SU-DHL-6 (cell line): Measurements from ENCODE around the gene ANKIB1.

Source experiments
- H2AFZ ChIP-seq: fragments of 200-600 bp; sonication (generic); 2 replicates; pipeline ENCODE4 v1.6.1; 2014; ENCODE audit warnings: low read depth, mild to moderate bottlenecking, moderate library complexity, mixed read lengths, antibody characterized with exemption, low read length; ENCODE audit not compliant: severe bottlenecking
- H3F3A ChIP-seq: fragments of 200-600 bp; shearing (Covaris generic); 2 replicates; pipeline ENCODE4 v1.6.0; 2016; ENCODE audit warnings: antibody characterized with exemption, mild to moderate bottlenecking; ENCODE audit not compliant: insufficient read depth
- H3K27ac ChIP-seq: fragments of 200-600 bp; sonication (generic); 2 replicates; pipeline ENCODE4 v1.5.1; 2016; ENCODE audit warnings: low read depth, mild to moderate bottlenecking, low read length, moderate library complexity, mixed read lengths
- H3K27me3 ChIP-seq: fragments of 200-600 bp; sonication (generic), shearing (Covaris generic); 2 replicates; pipeline ENCODE4 v1.6.0; 2014; ENCODE audit warnings: mild to moderate bottlenecking, low read length
- H3K36me3 ChIP-seq: fragments of 200-600 bp; sonication (generic); 2 replicates; pipeline ENCODE4 v1.6.1; 2014; ENCODE audit warnings: mild to moderate bottlenecking, low read length, mixed read lengths
- H3K4me2 ChIP-seq: fragments of 300-600, 200-600 bp; shearing (Covaris generic), sonication (generic); 2 replicates; pipeline ENCODE4 v1.6.0; 2014; ENCODE audit warnings: low read length, low read depth, mild to moderate bottlenecking; ENCODE audit not compliant: poor library complexity, severe bottlenecking
- H3K4me3 ChIP-seq: fragments of 200-600 bp; sonication (generic); 2 replicates; pipeline ENCODE4 v1.5.1; 2014; ENCODE audit warnings: antibody characterized with exemption, low read length, mild to moderate bottlenecking, mixed read lengths; ENCODE audit not compliant: insufficient read depth, poor library complexity, severe bottlenecking
- H3K79me2 ChIP-seq: fragments of 200-600 bp; sonication (generic); 2 replicates; pipeline ENCODE4 v1.6.1; 2014; ENCODE audit warnings: mild to moderate bottlenecking, low read length, moderate library complexity; ENCODE audit not compliant: insufficient read depth
- H3K9ac ChIP-seq: fragments of 200-600 bp; sonication (generic); 2 replicates; pipeline ENCODE4 v1.7.0; 2014; ENCODE audit warnings: mild to moderate bottlenecking, low read length
- H3K9me2 ChIP-seq: fragments of 200-600 bp; sonication (generic); replicated peaks from 2 replicates; pipeline ENCODE4 v1.6.1; 2014; ENCODE audit warnings: low read length; ENCODE audit not compliant: insufficient read depth
- H3K9me3 ChIP-seq: fragments of 200-600 bp; sonication (generic); 2 replicates; pipeline ENCODE4 v1.6.1; 2014; ENCODE audit warnings: low read length, mixed read lengths; ENCODE audit not compliant: insufficient read depth
- H4K20me1 ChIP-seq: fragments of 200-600 bp; sonication (generic); 2 replicates; pipeline ENCODE4 v1.6.1; 2014; ENCODE audit warnings: low read depth, mild to moderate bottlenecking, antibody characterized with exemption, low read length, moderate library complexity, mixed read lengths
- EZH2phosphoT487 ChIP-seq: fragments of 200-600 bp; sonication (generic), shearing (Covaris generic); conservative IDR thresholded peaks from 2 replicates; pipeline ENCODE4 v1.6.1; 2018; ENCODE audit warnings: mild to moderate bottlenecking, antibody characterized with exemption, low read length, moderate library complexity, mixed read lengths
- TF ChIP-seq, protein P1 (sequence below): fragments of 200-600 bp; sonication (generic); IDR thresholded peaks from one replicate; pipeline ENCODE4 v1.5.1; 2017; ENCODE audit warnings: antibody characterized with exemption, mild to moderate bottlenecking, low read length, moderate library complexity; ENCODE audit not compliant: insufficient read depth, poor library complexity, severe bottlenecking

Gene ANKIB1, protein sequence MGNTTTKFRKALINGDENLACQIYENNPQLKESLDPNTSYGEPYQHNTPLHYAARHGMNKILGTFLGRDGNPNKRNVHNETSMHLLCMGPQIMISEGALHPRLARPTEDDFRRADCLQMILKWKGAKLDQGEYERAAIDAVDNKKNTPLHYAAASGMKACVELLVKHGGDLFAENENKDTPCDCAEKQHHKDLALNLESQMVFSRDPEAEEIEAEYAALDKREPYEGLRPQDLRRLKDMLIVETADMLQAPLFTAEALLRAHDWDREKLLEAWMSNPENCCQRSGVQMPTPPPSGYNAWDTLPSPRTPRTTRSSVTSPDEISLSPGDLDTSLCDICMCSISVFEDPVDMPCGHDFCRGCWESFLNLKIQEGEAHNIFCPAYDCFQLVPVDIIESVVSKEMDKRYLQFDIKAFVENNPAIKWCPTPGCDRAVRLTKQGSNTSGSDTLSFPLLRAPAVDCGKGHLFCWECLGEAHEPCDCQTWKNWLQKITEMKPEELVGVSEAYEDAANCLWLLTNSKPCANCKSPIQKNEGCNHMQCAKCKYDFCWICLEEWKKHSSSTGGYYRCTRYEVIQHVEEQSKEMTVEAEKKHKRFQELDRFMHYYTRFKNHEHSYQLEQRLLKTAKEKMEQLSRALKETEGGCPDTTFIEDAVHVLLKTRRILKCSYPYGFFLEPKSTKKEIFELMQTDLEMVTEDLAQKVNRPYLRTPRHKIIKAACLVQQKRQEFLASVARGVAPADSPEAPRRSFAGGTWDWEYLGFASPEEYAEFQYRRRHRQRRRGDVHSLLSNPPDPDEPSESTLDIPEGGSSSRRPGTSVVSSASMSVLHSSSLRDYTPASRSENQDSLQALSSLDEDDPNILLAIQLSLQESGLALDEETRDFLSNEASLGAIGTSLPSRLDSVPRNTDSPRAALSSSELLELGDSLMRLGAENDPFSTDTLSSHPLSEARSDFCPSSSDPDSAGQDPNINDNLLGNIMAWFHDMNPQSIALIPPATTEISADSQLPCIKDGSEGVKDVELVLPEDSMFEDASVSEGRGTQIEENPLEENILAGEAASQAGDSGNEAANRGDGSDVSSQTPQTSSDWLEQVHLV

DNA sequence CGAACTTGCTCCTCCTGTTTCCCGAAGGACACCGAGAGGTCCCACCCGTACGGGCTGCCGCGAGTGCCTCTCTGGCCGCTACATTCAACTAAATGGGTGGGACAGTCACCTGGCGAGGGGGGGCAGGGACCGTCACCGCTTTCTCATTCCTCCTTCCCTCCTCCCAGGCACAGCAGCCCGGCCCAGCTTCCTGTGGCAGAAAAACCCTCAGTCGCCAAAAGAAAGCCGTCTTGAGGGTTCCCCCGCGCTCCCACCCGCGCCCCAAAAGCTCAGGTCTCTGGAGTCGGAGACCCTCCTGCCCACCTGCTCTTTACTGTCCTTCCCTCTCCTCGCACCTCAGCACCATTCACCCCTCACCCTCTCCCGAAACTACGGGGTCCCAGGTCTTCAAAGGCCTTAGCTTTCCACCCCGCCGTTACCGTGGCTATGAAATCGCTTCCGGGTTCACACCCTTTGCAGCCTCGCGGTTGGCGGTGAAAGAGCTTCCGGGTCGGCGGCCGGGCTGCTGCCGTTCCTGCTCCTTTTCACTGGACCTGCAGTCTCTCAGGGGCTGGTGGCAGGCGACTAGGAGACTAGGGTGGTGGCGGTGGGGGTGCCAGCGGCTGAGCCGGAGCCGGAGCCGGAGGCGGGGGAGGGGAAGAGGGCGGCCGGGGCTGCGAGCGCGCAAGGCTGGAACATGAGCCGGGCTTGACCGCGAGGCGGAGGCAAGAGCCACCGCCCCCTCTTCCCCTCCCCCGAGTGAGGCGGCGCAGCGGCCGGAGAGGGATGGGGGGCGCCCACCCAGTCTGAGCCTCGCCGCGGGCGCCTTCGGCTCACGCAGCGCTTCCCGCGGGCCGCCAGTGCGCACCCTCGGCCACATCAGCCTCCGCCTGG lies at the start of gene ANKIB1, which contains the start of gene KRIT1:
TSS of gene ANKIB1 (plus strand) at position 488 of the 873 bp plus-strand sequence. CDS start 49,005 bp downstream, outside the sequence.
TSS of gene KRIT1 (minus strand) at position 428 of the 873 bp plus-strand sequence. CDS start 3,779 bp downstream, outside the sequence.
- H3K9me3 ChIP-seq: no peaks in the 10 kb centered on the region
- H3K9ac ChIP-seq: peak within 1 kb of the TSS; percentile 79
- H3F3A ChIP-seq: peaks cover 29% of the 10 kb centered on the region
- no peak for TF ChIP-seq EZH2phosphoT487
- TF ChIP-seq, protein P1, sequence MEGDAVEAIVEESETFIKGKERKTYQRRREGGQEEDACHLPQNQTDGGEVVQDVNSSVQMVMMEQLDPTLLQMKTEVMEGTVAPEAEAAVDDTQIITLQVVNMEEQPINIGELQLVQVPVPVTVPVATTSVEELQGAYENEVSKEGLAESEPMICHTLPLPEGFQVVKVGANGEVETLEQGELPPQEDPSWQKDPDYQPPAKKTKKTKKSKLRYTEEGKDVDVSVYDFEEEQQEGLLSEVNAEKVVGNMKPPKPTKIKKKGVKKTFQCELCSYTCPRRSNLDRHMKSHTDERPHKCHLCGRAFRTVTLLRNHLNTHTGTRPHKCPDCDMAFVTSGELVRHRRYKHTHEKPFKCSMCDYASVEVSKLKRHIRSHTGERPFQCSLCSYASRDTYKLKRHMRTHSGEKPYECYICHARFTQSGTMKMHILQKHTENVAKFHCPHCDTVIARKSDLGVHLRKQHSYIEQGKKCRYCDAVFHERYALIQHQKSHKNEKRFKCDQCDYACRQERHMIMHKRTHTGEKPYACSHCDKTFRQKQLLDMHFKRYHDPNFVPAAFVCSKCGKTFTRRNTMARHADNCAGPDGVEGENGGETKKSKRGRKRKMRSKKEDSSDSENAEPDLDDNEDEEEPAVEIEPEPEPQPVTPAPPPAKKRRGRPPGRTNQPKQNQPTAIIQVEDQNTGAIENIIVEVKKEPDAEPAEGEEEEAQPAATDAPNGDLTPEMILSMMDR: no peak
- H3K4me3 ChIP-seq: peak within 1 kb of the TSS; percentile 85
- H2AFZ ChIP-seq: peak within 1 kb of the TSS; percentile 91
- peak within 1 kb of the TSS; percentile 82 for H3K27ac ChIP-seq
- H4K20me1 ChIP-seq: 0 out of 2 replicates have a peak, but pooled peaks cover 4% of the 10 kb centered on the region
- H3K36me3 ChIP-seq: peaks cover 23% of the 10 kb centered on the region; the same call in 1 of the 2 replicates
- H3K27me3 ChIP-seq: no peaks in the 10 kb centered on the region
- H3K9me2 ChIP-seq: no peaks in the 10 kb centered on the region
- H3K79me2 ChIP-seq: peaks cover 76% of the 10 kb centered on the region
- peak within 1 kb of the TSS; percentile 91 for H3K4me2 ChIP-seq

DNA sequence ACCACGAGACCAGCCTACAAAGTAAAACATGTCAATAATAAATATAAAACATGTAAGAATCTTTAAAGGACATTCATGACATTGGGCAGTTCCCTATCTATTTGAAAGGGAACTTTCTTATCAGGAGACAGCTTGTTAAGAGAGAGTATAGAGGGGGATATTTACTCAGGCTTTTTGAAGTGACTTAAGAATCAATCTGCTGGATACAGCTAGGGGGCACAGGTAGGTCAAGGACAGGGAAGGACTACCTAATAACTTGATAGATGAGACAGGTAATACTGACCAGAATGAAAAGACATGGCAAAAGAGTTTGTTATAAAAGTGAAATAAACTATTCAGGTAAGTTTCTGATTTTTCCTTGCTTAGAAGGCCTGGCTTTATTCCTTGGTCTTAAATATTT lies 45.0 kb upstream of the ANKIB1 start:
- Histone ChIP-seq H3K9me3 (no peaks in the 10 kb centered on the region), H3K79me2 (no peaks in the 10 kb centered on the region), H3K4me3 (no peak overlapping the region), H3K36me3 (peaks cover 41% of the 10 kb centered on the region), H3K9me2 (no peaks in the 10 kb centered on the region), H3K9ac (no peak overlapping the region), H3F3A (no peaks in the 10 kb centered on the region), H3K4me2 (no peak overlapping the region), H3K27ac (no peak overlapping the region), H2AFZ (no peak overlapping the region), H4K20me1 (no peaks in the 10 kb centered on the region), H3K27me3 (no peaks in the 10 kb centered on the region)
- TF ChIP-seq EZH2phosphoT487: no peak
- TF ChIP-seq, protein P1: no peak

DNA sequence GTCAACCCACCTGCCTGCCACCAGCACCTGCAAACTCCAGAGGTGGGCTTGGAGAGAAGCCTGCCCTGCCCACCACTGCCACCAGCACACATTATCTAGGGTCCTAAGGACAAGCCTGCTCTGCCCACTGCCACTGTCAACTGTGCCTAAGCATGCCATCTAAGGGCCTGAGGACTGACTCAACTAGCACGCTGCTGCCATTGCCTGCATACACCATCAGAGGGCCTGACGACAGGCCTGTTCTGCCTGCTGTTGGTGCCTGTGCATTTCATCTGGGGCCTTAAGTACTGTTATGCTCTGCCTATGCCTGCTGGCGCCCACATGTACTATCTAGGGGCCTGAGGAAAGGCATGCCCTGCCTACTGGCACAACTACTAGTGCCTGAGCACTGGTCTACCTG lies 39.8 kb upstream of the ANKIB1 start:
- 0 out of 2 replicates have a peak, but pooled peaks cover 5% of the 10 kb centered on the region for H3K9me3 ChIP-seq
- no peak overlapping the region for H3K27ac ChIP-seq
- no peaks in the 10 kb centered on the region for H3K27me3 ChIP-seq
- no peaks in the 10 kb centered on the region; the same call in 1 of the 2 replicates for H3F3A ChIP-seq
- no peak overlapping the region for H3K9ac ChIP-seq
- no peak overlapping the region for H2AFZ ChIP-seq
- peaks cover 69% of the 10 kb centered on the region for H3K36me3 ChIP-seq
- H4K20me1 ChIP-seq: no peaks in the 10 kb centered on the region
- no peak overlapping the region for H3K4me2 ChIP-seq
- no peaks in the 10 kb centered on the region for H3K9me2 ChIP-seq
- H3K4me3 ChIP-seq: no peak overlapping the region
- TF ChIP-seq, protein P1: no peak
- TF ChIP-seq EZH2phosphoT487: no peak
- H3K79me2 ChIP-seq: peaks cover 15% of the 10 kb centered on the region; the same call in 1 of the 2 replicates
